GM19452 (cell line): ENCODE results near the gene ARFGEF2.
"Not testable (repeated sequence)": the region's sequence is repeated elsewhere in the genome, so short reads cannot be mapped to it uniquely, and the experiment has no call there.

Experiments
- ATAC-seq: cut with Tn5 transposase; IDR thresholded peaks from one replicate; pipeline ENCODE4 v1.9.1; 2021; ENCODE audit not compliant: unreplicated experiment

The ARFGEF2 gene

DNA sequence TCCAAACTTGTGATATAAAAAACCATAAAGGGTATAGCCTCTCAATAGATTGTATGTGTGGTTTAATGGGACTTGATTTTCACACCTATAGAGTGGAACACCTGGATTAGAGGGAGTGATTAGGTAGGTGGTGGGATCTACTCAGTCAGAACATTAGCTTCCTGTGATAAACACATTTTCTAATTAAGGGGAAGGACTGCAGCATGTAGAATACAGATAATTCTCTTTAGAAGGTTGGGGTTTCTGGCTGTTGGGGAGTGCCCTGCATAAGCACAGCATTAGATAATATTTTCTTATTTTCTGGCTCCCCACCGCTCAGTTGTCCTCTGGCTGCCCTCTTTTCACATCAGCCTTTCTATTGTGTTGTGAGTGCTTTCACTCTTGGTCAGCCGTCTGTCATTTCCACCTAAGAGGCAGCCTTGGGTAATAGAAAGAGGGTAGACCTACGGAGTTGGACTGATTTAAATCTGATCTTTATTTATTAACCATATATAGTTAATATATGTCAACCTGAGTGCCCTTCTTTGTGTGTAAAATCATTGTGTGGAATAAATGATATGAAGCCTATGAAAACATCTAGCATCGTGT lies 132.6 kb downstream of the ARFGEF2 start:
- ATAC-seq: peak; percentile 48

DNA sequence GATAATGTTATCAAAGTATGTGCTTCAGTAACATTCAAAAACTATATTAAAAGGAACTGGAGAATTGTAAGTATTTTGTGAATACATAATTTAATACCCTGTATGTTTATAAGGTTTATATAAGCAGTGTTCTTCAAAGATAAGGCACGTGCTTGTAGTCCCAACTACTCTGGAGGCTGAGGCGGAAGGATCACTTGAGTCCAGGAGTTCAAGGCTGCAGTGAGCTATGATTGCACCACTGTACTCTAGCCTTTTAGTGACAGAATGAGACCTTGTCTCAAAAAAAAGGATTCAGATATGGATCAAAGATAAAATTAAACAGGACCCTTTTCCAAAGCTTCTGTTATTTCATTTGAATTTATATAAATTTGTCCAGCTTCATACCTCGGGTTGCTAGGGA lies 141.8 kb downstream of the ARFGEF2 start:
- ATAC-seq: no peak

DNA sequence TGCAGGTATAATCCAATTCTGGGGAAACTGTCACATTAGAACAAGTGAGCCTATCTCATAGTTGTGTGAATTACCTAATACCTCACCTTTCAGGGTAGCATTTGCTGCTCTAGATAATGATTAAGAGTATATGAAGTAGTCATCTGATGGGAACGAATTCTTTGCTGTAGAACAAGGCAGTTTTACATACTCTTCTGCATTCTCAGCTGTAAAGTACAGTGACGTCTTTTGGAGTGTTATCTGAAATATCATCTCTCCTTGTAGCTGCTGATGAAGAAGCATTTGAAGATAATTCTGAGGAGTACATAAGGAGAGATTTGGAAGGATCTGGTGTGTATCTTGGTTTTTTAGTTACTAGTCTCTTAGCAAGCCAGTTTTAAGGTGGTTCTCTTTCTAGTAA lies 153.0 kb downstream of the ARFGEF2 start:
- no peak for ATAC-seq

DNA sequence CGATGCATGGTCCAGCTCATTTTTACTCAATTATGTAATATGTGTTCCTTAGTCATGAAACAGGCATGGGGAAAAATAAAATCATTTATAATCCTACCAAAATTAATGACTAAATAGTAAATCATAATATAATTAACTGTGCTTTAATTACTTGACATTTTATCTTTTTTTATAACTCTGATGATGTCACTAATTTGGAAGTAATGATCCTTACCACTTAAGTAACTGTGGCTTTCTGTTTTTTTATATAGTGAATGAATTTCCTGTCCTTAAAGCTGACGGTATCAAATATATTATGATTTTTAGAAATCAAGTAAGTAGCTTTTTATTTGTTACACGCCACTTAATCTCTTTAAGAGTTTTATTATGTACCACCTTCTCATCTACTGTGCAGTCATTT lies 156.8 kb downstream of the ARFGEF2 start:
- no peak for ATAC-seq

DNA sequence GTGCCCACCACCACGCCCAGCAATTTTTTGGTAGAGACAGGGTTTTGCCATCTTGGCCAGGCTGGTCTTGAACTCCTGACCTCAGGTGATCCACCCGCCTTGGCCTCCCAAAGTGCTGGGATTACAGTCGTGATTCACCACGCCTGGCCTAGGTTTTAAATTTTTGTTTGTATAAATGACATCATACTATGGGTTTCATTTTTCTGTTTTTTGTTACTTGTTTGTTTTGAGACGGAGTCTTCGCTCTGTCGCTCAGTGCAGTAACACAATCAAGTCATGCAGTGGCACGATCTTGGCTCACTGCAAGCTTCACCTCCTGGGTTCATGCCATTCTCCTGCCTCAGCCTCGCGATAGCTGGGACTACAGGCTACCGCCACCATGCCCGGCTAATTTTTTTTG lies 160.8 kb downstream of the ARFGEF2 start:
- not testable (repeated sequence) for ATAC-seq
